Suprapubic skin (tissue), 4 donors: ENCODE data around the gene NAGLU. TPM values are rescaled to one million over a fixed set of nuclear protein-coding genes. Genes with fewer than 3 reads are reported as not detected.

Source experiments
- DNase-seq, 2 donors: peaks; one replicate each; pipeline ENCODE4 v3.0.0-alpha.2; 2019; ENCODE audit warnings: low spot score in 2 of 2
- H3K27ac ChIP-seq: fragments of 200-600 bp; sonication (generic); one replicate; pipeline ENCODE4 v1.5.1; 2019
- H3K27me3 ChIP-seq: fragments of 200-600 bp; sonication (generic); one replicate; pipeline ENCODE4 v1.5.1; 2019
- H3K36me3 ChIP-seq: fragments of 200-600 bp; sonication (generic); one replicate; pipeline ENCODE4 v1.5.1; 2019
- H3K4me1 ChIP-seq: fragments of 200-600 bp; sonication (generic); one replicate; pipeline ENCODE4 v1.5.1; 2019
- H3K4me3 ChIP-seq: fragments of 200-600 bp; sonication (generic); one replicate; pipeline ENCODE4 v1.5.1; 2019; ENCODE audit warnings: mild to moderate bottlenecking
- H3K9me3 ChIP-seq: fragments of 200-600 bp; sonication (generic); one replicate; pipeline ENCODE4 v1.5.1; 2019
- EP300 ChIP-seq: sonication (generic); formaldehyde crosslinking; IDR thresholded peaks from one replicate; pipeline ENCODE4 v1.6.1; 2017; ENCODE audit warnings: antibody characterized with exemption
- POLR2A ChIP-seq, 2 donors: fragments of 450-650 bp; IDR thresholded peaks; one replicate each; pipeline ENCODE4 v1.6.1; 2017; ENCODE audit warnings: antibody characterized with exemption in 2 of 2, mild to moderate bottlenecking in 2 of 2, moderate library complexity in 2 of 2
- POLR2AphosphoS5 ChIP-seq, 3 donors: sonication (generic); formaldehyde crosslinking; IDR thresholded peaks; one replicate each; pipeline ENCODE4 v1.6.1; 2017; ENCODE audit warnings: antibody characterized with exemption in 3 of 3
- WGBS: methylation state at CpG from one replicate; pipeline ENCODE4 v1.1.5; 2018; 5-methylcytosine and 5-hydroxymethylcytosine counted together
- total RNA-seq, 4 donors: library from RNA; depleted of rRNA; stranded (reverse); fragments of >200 nt; gene quantifications; one replicate each; pipeline ENCODE4 v1.1.0, GENCODE V29; 2016
- TF ChIP-seq, protein P1 (sequence below), 2 donors: fragments of 200-600 bp in 1 of 2; fragments of 450-650 bp in 1 of 2; sonication (generic) in 1 of 2; IDR thresholded peaks; one replicate each; pipeline ENCODE4 v1.5.1; 2016 to 2019; ENCODE audit warnings: antibody characterized with exemption in 2 of 2, mild to moderate bottlenecking in 1 of 2, moderate library complexity in 1 of 2

Gene NAGLU
- total RNA-seq, 4 donors from 2014 or later: 19.8 to 40.1 (median 30.4) TPM

DNA sequence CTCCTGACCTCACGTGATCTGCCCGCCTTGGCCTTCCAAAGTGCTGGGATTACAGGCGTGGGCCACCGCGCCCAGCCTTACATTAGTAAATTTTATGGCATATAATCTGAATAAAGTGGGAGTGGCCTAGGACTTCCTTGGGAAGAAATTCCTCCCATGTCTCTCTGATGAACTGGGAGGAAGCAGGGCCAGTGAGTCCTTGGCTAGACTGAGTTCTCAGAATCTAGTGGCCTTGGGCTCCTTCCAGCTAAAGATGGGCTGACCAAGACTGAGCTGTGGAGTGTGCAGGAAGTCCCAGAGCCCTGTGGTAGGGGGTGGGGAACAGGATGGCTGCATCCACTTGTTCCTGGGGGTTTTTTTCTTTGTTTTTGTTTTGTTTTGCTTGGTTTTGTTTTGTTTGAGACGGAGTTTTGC, 10.0 kb upstream of the NAGLU start:
- Histone ChIP-seq H3K27ac (no peak overlapping the region), H3K4me1 (peaks cover 51% of the 10 kb centered on the region), H3K9me3 (no peaks in the 10 kb centered on the region), H3K4me3 (no peak overlapping the region), H3K36me3 (peaks cover 21% of the 10 kb centered on the region), H3K27me3 (no peaks in the 10 kb centered on the region)
- TF ChIP-seq POLR2AphosphoS5 (IDR thresholded peaks at IDR 0.05) (no peak), POLR2A (IDR thresholded peaks at IDR 0.05) (no peak), EP300 (no peak)
- TF ChIP-seq, protein P1, sequence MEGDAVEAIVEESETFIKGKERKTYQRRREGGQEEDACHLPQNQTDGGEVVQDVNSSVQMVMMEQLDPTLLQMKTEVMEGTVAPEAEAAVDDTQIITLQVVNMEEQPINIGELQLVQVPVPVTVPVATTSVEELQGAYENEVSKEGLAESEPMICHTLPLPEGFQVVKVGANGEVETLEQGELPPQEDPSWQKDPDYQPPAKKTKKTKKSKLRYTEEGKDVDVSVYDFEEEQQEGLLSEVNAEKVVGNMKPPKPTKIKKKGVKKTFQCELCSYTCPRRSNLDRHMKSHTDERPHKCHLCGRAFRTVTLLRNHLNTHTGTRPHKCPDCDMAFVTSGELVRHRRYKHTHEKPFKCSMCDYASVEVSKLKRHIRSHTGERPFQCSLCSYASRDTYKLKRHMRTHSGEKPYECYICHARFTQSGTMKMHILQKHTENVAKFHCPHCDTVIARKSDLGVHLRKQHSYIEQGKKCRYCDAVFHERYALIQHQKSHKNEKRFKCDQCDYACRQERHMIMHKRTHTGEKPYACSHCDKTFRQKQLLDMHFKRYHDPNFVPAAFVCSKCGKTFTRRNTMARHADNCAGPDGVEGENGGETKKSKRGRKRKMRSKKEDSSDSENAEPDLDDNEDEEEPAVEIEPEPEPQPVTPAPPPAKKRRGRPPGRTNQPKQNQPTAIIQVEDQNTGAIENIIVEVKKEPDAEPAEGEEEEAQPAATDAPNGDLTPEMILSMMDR (IDR thresholded peaks at IDR 0.05): no peak
- no peak for DNase-seq
- 37% methylated on average over 6 of the region's 6 CpGs for WGBS

DNA sequence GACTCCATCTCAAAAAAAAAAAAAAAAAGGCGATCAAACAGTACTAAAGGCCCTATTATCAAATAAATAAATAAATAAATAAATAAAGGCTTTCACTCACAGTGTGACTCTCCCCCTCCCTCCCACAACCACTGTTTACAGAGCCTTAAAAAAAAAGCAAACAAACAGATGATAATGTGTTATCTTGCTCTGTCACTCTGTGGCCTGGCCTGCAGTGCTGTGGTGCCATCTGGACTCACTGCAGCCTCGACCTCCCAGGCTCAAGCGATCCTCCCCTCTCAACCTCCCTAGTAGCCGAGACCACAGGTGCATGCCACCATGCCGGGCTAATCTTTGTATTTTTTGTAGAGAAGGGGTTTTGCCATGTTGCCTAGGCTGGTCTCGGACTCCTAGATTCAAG, 8.1 kb upstream of the NAGLU start:
- H3K4me1 ChIP-seq: peaks cover 45% of the 10 kb centered on the region
- no peak for TF ChIP-seq POLR2AphosphoS5 (IDR thresholded peaks at IDR 0.05)
- TF ChIP-seq, protein P1 (IDR thresholded peaks at IDR 0.05): no peak
- TF ChIP-seq POLR2A (IDR thresholded peaks at IDR 0.05): no peak
- no peak for TF ChIP-seq EP300
- H3K27me3 ChIP-seq: no peaks in the 10 kb centered on the region

DNA sequence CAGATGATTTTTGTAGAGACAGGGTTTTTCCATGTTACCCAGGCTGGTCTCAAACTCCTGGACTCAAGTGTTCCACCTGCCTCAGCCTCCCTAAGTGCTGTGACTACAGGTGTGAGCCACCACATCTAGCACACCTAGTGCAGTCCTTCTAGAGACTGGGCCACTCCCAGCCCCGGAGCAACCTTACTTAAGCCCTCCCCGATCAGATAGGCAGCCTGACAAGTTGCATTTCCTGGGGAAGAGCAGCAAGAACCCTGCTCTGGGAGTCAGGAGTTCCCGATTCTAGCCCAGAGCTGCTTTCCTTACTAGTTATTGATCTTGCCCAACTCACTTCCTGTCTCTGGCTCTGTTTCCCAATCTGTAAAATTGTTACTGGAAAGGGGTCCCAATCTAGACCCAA, 7.0 kb upstream of the NAGLU start:
- DNase-seq: no peak
- Histone ChIP-seq H3K27me3 (no peaks in the 10 kb centered on the region), H3K4me1 (peaks cover 45% of the 10 kb centered on the region), H3K36me3 (no peaks in the 10 kb centered on the region), H3K4me3 (no peak overlapping the region), H3K9me3 (no peaks in the 10 kb centered on the region), H3K27ac (no peak overlapping the region)
- WGBS: 35% methylated on average over 3 of the region's 3 CpGs
- TF ChIP-seq POLR2AphosphoS5 (IDR thresholded peaks at IDR 0.05): no peak
- no peak for TF ChIP-seq EP300
- TF ChIP-seq POLR2A (IDR thresholded peaks at IDR 0.05): no peak
- TF ChIP-seq, protein P1 (IDR thresholded peaks at IDR 0.05): no peak

More for the DNA sequence above, 8.1 kb upstream of the NAGLU start:
- peaks cover 4% of the 10 kb centered on the region for H3K36me3 ChIP-seq
- no peaks in the 10 kb centered on the region for H3K9me3 ChIP-seq
- WGBS: 87% methylated on average over 6 of the region's 6 CpGs
- DNase-seq: no peak
- no peak overlapping the region for H3K4me3 ChIP-seq
- no peak overlapping the region for H3K27ac ChIP-seq

DNA sequence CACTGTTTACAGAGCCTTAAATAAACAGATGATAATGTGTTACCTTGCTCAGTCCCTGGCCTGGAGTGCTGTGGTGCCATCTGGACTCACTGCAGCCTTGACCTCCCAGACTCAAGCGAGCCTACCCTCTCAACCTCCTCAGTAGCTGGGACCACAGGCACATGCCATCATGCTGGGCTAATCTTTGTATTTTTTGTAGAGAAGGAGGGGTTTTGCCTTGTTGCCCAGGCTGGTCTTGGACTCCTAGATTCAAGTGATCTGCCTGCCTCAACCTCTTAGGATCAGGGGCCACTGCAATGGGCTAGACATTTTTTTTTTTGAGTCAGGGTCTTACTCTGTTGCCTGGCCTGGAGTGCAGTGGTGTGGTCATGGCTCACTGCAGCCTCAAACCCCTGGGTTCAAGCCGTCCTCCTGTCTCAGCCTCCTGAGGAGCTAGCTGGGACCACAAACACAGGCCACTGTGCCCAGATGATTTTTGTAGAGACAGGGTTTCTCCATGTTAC, 5.0 kb upstream of the NAGLU start:
- peaks cover 48% of the 10 kb centered on the region for H3K4me1 ChIP-seq
- no peaks in the 10 kb centered on the region for H3K9me3 ChIP-seq
- H3K36me3 ChIP-seq: no peaks in the 10 kb centered on the region
- TF ChIP-seq POLR2AphosphoS5 (IDR thresholded peaks at IDR 0.05): no peak
- TF ChIP-seq POLR2A (IDR thresholded peaks at IDR 0.05): no peak
- TF ChIP-seq, protein P1 (IDR thresholded peaks at IDR 0.05): no peak
- no peak for TF ChIP-seq EP300
- no peak for DNase-seq
- H3K4me3 ChIP-seq: no peak overlapping the region
- WGBS: 88% methylated on average over 2 of the region's 2 CpGs
- no peak overlapping the region for H3K27ac ChIP-seq
- no peaks in the 10 kb centered on the region for H3K27me3 ChIP-seq

DNA sequence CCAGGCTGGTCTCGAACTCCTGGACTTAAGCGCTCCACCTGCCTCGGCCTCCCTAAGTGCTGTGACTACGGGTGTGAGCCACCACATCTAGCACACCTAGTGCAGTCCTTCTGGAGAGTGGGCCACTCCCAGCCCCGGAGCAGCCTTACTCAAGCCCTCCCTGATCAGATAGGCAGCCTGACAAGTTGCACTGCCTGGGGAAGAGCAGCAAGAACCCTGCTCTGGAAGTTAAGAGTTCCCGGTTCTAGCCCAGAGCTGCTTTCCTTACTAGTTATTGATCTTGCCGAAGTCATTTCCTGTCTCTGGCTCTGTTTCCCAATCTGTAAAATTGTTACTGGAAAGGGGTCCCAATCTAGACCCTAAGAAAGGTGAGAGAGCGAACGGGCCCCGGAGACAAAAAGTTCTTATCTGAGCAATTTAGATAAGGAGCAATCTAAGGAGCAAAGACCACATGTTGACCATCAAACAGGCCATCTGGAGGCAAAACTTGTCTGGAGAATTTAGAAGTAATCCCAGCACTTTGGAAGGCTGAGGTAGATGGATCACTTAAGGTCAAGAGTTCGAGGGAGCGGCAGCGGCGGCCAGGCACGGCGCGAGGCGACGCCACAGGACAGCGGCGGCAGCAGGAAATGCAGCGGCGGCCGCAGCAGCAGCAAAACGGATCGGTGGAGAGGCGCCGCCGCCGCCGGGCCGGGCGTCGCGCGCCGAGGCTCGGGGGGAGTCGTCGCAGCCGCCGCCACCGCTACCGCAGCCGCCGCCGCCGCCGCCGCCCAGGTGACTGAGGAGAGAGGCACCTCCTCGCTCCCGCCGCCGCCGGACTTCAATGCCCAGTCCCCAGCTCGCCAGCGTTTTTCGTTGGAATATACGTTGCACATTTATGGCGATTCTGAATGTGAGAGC, 4.3 kb upstream of the NAGLU start:
- TF ChIP-seq, protein P1 (IDR thresholded peaks at IDR 0.05): peak; percentile 23 to 60
- TF ChIP-seq EP300 (no peak), POLR2AphosphoS5 (IDR thresholded peaks at IDR 0.05) (no peak)
- 10% methylated on average over 59 of the region's 60 CpGs for WGBS
- H3K27me3 ChIP-seq: no peaks in the 10 kb centered on the region
- no peak for DNase-seq
- H3K4me1 ChIP-seq: peaks cover 47% of the 10 kb centered on the region
- H3K9me3 ChIP-seq: no peaks in the 10 kb centered on the region
- H3K27ac ChIP-seq: peak overlapping the region; percentile 79
- H3K36me3 ChIP-seq: no peaks in the 10 kb centered on the region
- peak overlapping the region; percentile 56 for H3K4me3 ChIP-seq
